NCI-H2227 treated with DMSO at 0.1 percent for 48 hours (cell line): ENCODE results near the gene MMP7.
"Not testable (repeated sequence)": the region's sequence is repeated elsewhere in the genome, so short reads cannot be mapped to it uniquely, and the experiment has no call there.

ENCODE experiments used
- DNase-seq: peaks from one replicate; lab custom pipeline; 2025; lab: John Stamatoyannopoulos, UW

Gene MMP7

GRCh38 chr11:102538932-102539331, 8.4 kb upstream of the MMP7 start:
- no peak for DNase-seq

GRCh38 chr11:102534261-102534872, 3.8 kb upstream of the MMP7 start:
- DNase-seq = no peak

- no peak for DNase-seq
Observed at GRCh38 chr11:102528618-102529017, 1.9 kb downstream of the MMP7 start.

- no peak for DNase-seq
Observed at GRCh38 chr11:102527684-102528083, 2.9 kb downstream of the MMP7 start.

GRCh38 chr11:102527041-102527440, 3.5 kb downstream of the MMP7 start:
- DNase-seq = no peak

- no peak for DNase-seq
Observed at GRCh38 chr11:102523887-102524286, 6.7 kb downstream of the MMP7 start.

- DNase-seq = no peak
Observed at GRCh38 chr11:102523189-102523570, 7.4 kb downstream of the MMP7 start.

- no peak for DNase-seq
Observed at GRCh38 chr11:102522312-102523188, 8.0 kb downstream of the MMP7 start.

GRCh38 chr11:102521121-102521520, 9.4 kb downstream of the MMP7 start:
- no peak for DNase-seq

GRCh38 chr11:102520514-102520913, 10.0 kb downstream of the MMP7 start:
- no peak for DNase-seq

GRCh38 chr11:102518296-102519094, 12.1 kb downstream of the MMP7 start:
- no peak for DNase-seq

GRCh38 chr11:102517670-102518069, 12.9 kb downstream of the MMP7 start:
- no peak for DNase-seq

GRCh38 chr11:102516179-102516578, 14.4 kb downstream of the MMP7 start:
- no peak for DNase-seq

GRCh38 chr11:102513869-102514268, 16.7 kb downstream of the MMP7 start:
- no peak for DNase-seq

- DNase-seq = no peak
Observed at GRCh38 chr11:102510439-102511135, 20.0 kb downstream of the MMP7 start.

GRCh38 chr11:102502831-102503230, 27.7 kb downstream of the MMP7 start:
- not testable (repeated sequence) for DNase-seq

GRCh38 chr11:102500829-102501228, 29.7 kb downstream of the MMP7 start:
- DNase-seq = no peak

- DNase-seq = no peak
Observed at GRCh38 chr11:102499931-102500330, 30.6 kb downstream of the MMP7 start.

GRCh38 chr11:102499151-102499550, 31.4 kb downstream of the MMP7 start:
- no peak for DNase-seq

- no peak for DNase-seq
Observed at GRCh38 chr11:102497061-102497460, 33.5 kb downstream of the MMP7 start.

- DNase-seq = peak; percentile 60
Observed at GRCh38 chr11:102495161-102496042, 35.1 kb downstream of the MMP7 start.
